GM21515 (cell line): Measurements from ENCODE around the gene TEKTIP1.
"Not testable (repeated sequence)": the region's sequence is repeated elsewhere in the genome, so short reads cannot be mapped to it uniquely, and the experiment has no call there.

Experiments
- ATAC-seq: cut with Tn5 transposase; IDR thresholded peaks from one replicate; pipeline ENCODE4 v1.9.1; 2021; ENCODE audit not compliant: unreplicated experiment

The TEKTIP1 gene

DNA sequence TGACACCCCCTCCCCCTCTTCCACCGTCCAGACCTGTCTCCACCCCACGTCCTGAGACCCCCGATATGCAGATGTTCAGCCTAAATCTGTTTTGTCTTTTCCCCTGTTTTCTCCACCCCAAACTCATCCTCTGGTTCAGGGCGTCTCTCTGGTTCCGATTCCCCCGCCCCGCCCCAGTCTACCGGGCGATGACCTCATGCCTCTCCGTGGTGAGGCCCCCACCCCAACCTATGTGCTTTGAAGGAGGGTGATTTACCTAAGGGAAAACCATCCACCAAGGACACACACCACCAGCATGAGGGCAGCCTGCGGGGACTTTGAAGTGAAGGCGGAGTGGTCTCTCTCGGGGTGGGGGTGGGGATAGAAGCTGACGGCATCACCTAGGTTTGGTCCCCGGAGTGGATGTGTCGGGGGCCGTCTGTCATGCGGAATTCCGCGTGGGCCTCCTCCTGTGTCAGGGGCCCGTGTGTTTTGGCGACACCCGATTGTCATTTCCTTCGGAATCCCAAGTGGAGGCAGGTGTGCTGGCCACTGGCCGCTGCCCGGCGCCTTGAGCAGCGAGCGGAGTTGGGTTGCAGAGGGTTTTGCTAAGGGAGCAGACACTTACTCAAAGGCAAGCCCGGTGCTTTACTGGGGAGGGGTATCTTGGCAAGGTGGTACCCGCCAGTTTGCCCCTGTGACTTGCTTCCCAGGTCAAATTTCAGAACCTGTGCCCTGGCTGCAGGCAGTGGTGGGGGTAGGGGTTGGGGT lies 31.4 kb upstream of the TEKTIP1 start:
- no peak for ATAC-seq

GRCh38 chr19:3508121-3508661 lies 30.8 kb upstream of the TEKTIP1 start:
- ATAC-seq: not testable (repeated sequence)

GRCh38 chr19:3508771-3509535 lies 30.0 kb upstream of the TEKTIP1 start:
- ATAC-seq: no peak

DNA sequence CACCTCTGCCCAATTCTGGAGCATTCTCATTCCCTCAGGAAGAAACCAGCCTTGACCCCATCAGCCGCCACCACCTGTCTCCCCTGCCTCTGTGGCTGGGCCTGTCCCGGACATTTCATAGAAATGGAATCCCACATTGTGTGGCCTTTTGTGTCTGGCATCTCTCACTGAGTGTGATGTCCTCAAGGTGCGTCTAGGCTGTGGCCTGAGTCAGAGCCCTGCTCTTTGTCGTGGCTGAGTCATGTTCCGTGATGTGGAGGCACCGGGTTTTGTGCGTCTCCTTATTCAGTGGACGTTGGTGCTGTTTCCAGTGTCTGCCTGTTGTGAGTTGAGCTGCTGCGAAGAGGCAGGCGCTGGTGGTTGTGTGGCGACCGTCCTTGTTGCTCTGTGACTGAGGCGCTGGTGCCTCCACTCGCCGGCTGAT lies 29.4 kb upstream of the TEKTIP1 start:
- ATAC-seq: no peak

DNA sequence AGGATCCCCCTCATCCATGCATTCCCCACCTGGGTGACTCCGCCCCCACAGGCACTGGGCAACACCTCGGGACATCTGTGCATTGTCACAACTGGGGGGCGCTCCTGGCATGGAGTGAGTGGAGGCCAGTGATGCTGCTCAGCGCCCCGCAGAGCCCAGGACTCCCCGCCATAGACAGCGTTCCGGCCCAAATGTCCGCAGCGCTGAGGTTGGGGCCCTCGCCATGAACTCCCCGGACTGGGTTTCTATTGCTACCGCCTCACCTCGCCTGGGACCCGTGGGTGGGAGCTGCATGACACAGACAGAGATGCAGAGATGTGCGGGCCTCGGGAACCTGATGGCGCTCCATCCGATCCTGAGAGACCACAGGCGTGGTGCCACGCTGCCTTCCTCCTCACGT lies 28.2 kb upstream of the TEKTIP1 start:
- ATAC-seq: no peak

GRCh38 chr19:3511506-3512251 lies 27.3 kb upstream of the TEKTIP1 start:
- ATAC-seq: no peak

GRCh38 chr19:3512562-3513228 lies 26.3 kb upstream of the TEKTIP1 start:
- no peak for ATAC-seq

DNA sequence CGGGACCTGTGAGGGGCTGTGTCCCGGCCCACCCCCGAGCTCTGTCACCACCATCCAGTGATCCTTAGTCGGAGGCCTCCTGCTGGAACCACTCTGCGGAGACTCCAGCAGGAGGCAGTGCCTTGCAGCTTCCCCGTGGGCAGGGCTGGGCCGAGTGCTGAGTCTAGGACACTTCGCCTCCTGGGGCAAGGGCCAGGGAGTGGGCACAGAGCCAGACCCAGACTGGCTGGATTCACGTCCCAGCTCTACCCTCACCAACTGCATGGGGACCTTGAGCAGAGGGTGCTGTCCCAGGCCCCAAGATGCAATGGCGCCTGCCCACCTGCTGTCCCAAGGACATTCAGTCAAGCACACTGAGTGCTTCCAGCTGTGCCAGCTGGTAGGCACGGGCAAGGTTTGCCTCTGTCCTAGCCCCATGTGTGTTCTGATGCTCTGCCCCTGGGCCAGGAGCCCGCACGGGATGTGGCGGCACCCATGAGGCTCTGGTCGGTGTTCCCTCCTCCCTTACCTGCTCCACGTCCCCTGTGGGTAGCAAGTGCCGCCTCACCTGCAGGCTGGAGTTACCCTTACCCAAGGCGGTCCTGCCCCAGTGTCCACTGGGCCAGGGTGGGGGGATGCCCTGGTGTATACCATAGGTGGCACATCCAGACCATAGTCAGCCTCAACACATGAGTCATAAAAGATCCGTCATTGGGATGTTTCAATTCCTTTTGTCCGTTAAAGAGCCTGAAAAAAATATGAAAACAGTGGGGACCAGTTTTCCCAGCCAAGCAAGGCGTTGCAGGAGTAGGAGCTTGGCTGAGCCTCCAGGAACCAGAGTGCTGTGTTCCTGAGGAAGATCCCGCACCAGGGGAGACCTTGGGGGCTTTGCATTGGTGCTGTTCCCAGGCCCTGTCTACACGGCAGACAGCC lies 25.5 kb upstream of the TEKTIP1 start:
- ATAC-seq: no peak

- ATAC-seq: no peak
Measured at GRCh38 chr19:3514930-3515329, 24.0 kb upstream of the TEKTIP1 start.

DNA sequence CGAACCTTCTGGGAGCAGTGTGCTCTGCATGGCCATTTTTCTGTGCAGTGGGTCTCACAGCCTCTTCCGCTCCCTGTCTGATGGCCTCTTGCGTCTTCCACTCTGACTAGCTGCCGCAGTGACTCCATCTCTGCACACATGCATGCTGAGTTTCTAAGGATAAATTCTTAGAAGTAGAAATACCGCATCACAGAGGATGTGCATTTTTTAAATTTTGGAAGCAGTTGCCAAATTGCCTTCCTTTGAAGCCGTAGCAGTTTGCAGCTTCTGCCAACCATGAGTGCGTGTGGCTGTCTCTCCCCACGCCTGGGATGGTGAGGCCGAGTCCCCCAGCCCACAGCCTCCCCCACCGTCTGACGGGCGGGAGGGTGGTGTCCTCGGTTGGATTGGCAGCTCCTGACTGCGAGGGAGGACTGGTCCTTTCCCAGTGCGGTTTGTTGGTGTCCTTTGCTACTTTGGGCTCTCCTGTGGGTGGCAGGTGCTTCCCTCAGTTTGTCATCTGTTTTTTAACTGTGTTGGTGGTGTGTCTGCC lies 23.0 kb upstream of the TEKTIP1 start:
- no peak for ATAC-seq

DNA sequence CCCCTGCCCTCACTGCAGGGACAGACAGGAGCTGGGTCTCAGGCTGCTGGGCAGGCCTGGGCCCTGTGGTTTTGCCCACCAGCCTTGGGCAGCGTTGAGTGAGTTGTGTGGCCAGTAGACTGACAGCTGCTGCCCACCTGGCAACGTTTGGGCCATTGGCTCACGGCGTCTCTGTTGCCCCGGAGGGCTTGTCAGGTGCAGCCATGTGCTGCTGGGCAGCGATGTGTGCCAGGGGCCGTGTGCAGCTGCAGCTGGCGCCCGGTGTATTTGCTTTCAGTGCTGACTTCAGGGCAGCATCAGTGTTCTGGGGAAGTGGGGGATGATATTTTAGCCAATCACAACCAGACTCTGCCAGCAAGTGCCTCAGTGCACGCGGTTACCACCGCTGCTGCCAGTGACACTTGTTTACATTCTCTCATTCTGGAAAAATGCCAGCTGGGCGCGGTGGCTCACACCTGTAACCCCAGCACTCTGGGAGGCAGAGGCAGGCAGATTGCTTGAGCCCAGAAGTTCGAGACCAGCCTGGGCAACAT lies 22.2 kb upstream of the TEKTIP1 start:
- no peak for ATAC-seq

- no peak for ATAC-seq
Measured at GRCh38 chr19:3517638-3518037, 21.3 kb upstream of the TEKTIP1 start.

- no peak for ATAC-seq
Measured at GRCh38 chr19:3518255-3518654, 20.7 kb upstream of the TEKTIP1 start.

DNA sequence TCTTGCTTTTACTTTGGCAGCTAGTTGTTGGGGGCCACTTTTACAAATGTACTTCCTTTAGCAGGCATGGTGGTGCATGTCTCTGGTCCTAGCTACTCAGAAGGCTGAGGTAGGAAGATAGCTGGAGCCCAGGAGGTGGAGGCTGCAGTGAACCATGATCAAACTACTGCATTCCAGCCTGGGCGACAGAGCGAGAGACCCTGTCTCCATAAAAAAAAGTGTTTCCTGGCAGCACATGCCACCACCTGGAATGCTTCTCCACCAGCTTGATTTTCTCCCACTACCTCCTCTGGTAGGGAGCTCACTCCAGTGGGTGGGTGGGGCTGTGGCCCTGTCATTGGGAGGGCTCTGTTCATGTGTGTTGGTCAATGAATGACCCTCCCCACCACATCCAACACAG lies 20.3 kb upstream of the TEKTIP1 start:
- ATAC-seq: no peak

- no peak for ATAC-seq
Measured at GRCh38 chr19:3519126-3519525, 19.8 kb upstream of the TEKTIP1 start.

GRCh38 chr19:3520166-3521103 lies 18.5 kb upstream of the TEKTIP1 start:
- no peak for ATAC-seq

- no peak for ATAC-seq
Measured at GRCh38 chr19:3521104-3521445, 17.9 kb upstream of the TEKTIP1 start.
